ENCODE results near the gene ARL6IP4. TPM values are rescaled to one million over a fixed set of nuclear protein-coding genes. Genes with fewer than 3 reads are reported as not detected.

The ARL6IP4 gene
- total RNA-seq, 1 donor from 2014 or later = 146 TPM

DNA sequence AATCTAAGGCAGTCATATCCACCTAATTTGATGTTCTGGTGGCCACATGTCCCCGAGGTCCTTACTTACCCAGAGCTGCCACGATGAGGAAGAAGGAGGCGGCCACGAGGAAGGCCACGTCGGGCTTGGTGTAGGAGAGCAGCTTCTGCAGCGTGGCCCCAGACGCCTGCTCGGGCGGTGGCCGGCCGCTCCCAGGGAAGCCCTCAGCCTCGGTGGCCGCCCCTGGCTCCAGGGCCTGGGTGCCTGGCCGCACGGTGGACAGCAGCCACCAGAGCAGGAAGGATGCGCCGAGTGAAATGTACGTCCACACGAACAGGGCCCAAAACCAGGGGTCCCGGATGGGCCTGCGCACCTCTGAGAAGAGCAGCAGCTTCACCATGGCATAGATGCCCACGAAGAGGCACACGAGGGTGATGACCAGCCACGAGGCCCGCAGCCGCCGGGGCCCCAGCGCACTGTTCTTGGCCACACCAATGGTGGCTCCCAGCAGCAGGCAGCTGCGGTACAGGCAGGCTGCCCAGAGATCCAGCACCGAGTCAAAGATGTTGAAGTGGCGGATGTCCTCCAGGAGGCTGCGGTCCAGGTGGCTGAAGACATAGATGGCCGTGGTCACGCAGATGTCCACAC is 20.8 kb upstream of the ARL6IP4 start:
- Mint-ChIP-seq H3K27me3 (ENCODE audit: low read depth) (no peaks in the 10 kb centered on the region), H3K9me3 (ENCODE audit: low read depth) (no peaks in the 10 kb centered on the region)

DNA sequence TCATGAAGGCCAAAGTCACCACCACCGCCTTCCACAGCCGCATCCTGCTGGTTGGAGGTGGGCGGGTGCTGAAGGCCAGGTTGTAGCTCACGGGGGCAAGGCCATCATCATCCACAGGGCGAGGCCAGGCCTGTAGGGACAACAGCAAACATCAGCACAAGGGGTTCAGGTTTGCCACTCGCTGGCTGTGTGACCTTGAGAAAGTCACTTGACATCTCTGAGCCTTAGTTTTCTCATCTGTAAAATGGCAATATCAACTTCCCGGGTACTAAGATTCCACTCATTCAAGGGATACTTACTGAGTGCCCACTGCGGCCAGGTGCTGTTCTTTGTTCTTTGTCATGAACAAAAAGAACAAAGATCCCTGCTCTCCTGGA is 20.3 kb upstream of the ARL6IP4 start:
- no peak overlapping the region for H3K4me3 Mint-ChIP-seq (ENCODE audit: unreplicated experiment)
- TF ChIP-seq, protein P1, sequence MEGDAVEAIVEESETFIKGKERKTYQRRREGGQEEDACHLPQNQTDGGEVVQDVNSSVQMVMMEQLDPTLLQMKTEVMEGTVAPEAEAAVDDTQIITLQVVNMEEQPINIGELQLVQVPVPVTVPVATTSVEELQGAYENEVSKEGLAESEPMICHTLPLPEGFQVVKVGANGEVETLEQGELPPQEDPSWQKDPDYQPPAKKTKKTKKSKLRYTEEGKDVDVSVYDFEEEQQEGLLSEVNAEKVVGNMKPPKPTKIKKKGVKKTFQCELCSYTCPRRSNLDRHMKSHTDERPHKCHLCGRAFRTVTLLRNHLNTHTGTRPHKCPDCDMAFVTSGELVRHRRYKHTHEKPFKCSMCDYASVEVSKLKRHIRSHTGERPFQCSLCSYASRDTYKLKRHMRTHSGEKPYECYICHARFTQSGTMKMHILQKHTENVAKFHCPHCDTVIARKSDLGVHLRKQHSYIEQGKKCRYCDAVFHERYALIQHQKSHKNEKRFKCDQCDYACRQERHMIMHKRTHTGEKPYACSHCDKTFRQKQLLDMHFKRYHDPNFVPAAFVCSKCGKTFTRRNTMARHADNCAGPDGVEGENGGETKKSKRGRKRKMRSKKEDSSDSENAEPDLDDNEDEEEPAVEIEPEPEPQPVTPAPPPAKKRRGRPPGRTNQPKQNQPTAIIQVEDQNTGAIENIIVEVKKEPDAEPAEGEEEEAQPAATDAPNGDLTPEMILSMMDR (IDR thresholded peaks at IDR 0.05) = no peak
- peaks cover 13% of the 10 kb centered on the region for H3K4me1 Mint-ChIP-seq (ENCODE audit: low read depth)
- H3K27ac Mint-ChIP-seq (ENCODE audit: unreplicated experiment) = no peak overlapping the region
- peaks cover 5% of the 10 kb centered on the region for H3K36me3 Mint-ChIP-seq (ENCODE audit: low read depth)
- no peak for DNase-seq (ENCODE audit: low spot score)
- H3K9me3 Mint-ChIP-seq (ENCODE audit: low read depth) = no peaks in the 10 kb centered on the region
- H3K27me3 Mint-ChIP-seq (ENCODE audit: low read depth) = no peaks in the 10 kb centered on the region

More for the DNA sequence above, 20.8 kb upstream of the ARL6IP4 start:
- no peak overlapping the region for H3K27ac Mint-ChIP-seq (ENCODE audit: unreplicated experiment)
- TF ChIP-seq, protein P1 (IDR thresholded peaks at IDR 0.05) = no peak
- peaks cover 5% of the 10 kb centered on the region for H3K36me3 Mint-ChIP-seq (ENCODE audit: low read depth)
- DNase-seq (ENCODE audit: low spot score) = no peak
- peaks cover 9% of the 10 kb centered on the region for H3K4me1 Mint-ChIP-seq (ENCODE audit: low read depth)
- no peak overlapping the region for H3K4me3 Mint-ChIP-seq (ENCODE audit: unreplicated experiment)

DNA sequence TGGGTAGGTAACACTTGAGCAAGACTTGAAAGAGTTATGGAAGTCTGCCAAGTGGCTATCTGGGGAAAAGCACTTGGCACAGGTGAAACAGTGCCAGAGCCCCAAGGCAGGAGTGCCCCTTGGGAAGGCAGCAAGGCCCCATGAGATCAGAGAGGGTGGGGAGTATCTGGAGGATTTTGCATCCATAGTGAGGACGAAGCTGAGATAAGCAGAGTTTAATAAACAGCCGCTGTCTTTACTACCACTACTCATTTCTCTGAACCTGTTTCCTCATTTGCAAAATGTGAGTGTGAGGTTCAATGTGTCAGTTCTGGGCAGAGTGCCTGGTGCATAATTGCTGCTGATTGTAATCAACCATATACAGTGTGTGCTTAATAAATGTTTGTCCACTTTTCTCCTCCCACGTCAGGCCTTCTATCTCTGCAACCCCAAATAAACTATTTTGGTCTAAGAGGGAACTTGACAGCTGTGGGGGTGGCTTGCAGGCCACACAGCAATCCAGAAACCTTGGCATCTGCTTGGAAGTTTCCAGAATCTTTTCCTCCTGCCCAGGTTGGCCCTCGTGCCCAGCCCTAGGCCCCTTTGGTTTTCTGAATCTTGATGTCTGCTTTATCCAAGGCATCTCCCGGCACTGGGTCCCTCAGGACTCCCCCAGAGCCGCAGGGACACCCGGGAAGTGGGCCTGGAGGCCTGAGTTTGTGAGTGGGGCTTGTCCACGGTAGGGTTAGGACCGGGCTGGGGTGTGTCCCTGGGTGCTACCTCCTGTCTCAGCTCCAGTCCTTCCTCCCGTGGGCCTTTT is 18.8 kb upstream of the ARL6IP4 start:
- TF ChIP-seq, protein P1 (IDR thresholded peaks at IDR 0.05) = no peak
- Mint-ChIP-seq H3K4me3 (ENCODE audit: unreplicated experiment) (no peak overlapping the region), H3K36me3 (ENCODE audit: low read depth) (peaks cover 5% of the 10 kb centered on the region), H3K9me3 (ENCODE audit: low read depth) (no peaks in the 10 kb centered on the region), H3K27ac (ENCODE audit: unreplicated experiment) (no peak overlapping the region), H3K27me3 (ENCODE audit: low read depth) (no peaks in the 10 kb centered on the region), H3K4me1 (ENCODE audit: low read depth) (peaks cover 17% of the 10 kb centered on the region)
- no peak for DNase-seq (ENCODE audit: low spot score)

DNA sequence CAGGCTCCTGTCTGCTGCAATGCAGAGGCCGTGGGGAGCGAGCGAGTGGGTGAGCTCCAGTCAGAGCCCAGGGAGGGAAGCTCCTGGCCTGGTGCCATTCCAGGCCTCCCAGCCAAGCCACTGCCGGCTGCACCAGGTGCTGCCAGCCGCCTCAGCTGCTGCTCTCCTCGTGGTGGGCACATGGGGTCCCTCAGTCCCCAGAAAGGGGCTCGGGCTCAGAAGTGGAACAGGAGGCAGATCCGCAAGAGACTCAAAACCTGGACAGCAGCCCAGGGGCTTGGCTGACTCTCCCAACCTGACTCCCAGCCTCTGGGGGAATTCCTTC is 16.6 kb upstream of the ARL6IP4 start:
- H3K36me3 Mint-ChIP-seq (ENCODE audit: low read depth) = no peaks in the 10 kb centered on the region
- TF ChIP-seq, protein P1 (IDR thresholded peaks at IDR 0.05) = no peak
- H3K27ac Mint-ChIP-seq (ENCODE audit: unreplicated experiment) = no peak overlapping the region
- H3K27me3 Mint-ChIP-seq (ENCODE audit: low read depth) = no peaks in the 10 kb centered on the region
- no peak for DNase-seq (ENCODE audit: low spot score)
- H3K9me3 Mint-ChIP-seq (ENCODE audit: low read depth) = no peaks in the 10 kb centered on the region
- H3K4me1 Mint-ChIP-seq (ENCODE audit: low read depth) = peaks cover 17% of the 10 kb centered on the region
- H3K4me3 Mint-ChIP-seq (ENCODE audit: unreplicated experiment) = no peak overlapping the region

DNA sequence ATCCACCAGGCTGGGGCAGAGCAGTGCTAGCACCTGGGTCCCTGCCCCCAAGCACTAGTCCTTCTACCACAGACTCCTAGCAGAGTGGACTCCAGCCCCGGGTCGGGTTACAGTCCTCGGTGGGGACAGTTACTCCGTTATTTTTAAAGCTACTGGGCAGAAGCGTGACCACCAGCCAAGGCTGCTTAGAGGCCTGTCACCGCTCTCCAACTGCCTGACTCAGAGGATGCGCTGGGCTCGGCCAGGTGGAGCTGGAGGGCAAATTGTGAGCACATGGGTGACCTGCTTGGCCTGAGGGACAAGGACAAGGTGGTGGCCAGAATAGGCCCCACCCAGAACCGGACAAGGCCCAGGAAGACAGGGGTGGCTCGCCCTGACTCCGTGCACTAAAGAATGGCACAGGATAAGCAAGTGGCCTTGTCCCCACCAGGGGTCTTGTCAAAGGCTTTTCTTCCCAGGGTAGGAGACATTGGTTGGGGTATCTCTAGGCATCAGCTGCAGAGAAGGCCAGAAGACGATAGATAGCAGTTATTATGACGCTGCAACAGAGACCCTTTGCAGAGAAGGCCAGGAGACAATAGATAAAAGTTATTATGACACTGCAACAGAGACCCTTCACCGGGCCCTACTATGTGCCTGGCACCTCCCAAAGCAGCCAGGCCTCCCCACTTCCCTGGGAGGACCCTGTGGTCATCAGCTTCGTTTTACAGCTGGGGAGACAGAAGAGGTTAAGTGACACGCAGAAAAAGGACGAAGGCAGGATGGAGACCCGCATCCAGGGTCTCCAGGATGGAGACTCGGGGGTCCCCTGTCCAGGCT is 15.8 kb upstream of the ARL6IP4 start:
- Mint-ChIP-seq H3K27ac (ENCODE audit: unreplicated experiment) (no peak overlapping the region), H3K4me1 (ENCODE audit: low read depth) (peaks cover 17% of the 10 kb centered on the region), H3K36me3 (ENCODE audit: low read depth) (no peaks in the 10 kb centered on the region), H3K9me3 (ENCODE audit: low read depth) (no peaks in the 10 kb centered on the region), H3K27me3 (ENCODE audit: low read depth) (no peaks in the 10 kb centered on the region), H3K4me3 (ENCODE audit: unreplicated experiment) (peak overlapping the region; percentile 57)
- no peak for DNase-seq (ENCODE audit: low spot score)
- TF ChIP-seq, protein P1 (IDR thresholded peaks at IDR 0.05) = no peak
